ENCODE measurements around the gene FAM72C. TPM values are rescaled to one million over a fixed set of nuclear protein-coding genes. Genes with fewer than 3 reads are reported as not detected.
"Not testable (repeated sequence)": the region's sequence is repeated elsewhere in the genome, so short reads cannot be mapped to it uniquely, and the experiment has no call there.

FAM72C gene
- total RNA-seq, 2 experiments from 2014 or later, result 21.4 to 25.9 TPM

- POLR2A ChIA-PET; DNase-seq; ATAC-seq; H3K4me1 Mint-ChIP-seq (ENCODE audit: low read depth); H3K27me3 Mint-ChIP-seq; H3K36me3 Mint-ChIP-seq (ENCODE audit: low read depth); H3K9me3 Mint-ChIP-seq; CTCF ChIA-PET; intact Hi-C loops (cut with micrococcal nuclease): not testable (repeated sequence)
- Mint-ChIP-seq H3K27ac (peak overlapping the region; percentile 53), H3K4me3 (peak overlapping the region; percentile 79)
Measured at GRCh38 chr1:143973876-143974414, 2.2 kb upstream of the FAM72C start.

- H3K27ac Mint-ChIP-seq; H3K9me3 Mint-ChIP-seq; intact Hi-C loops (cut with micrococcal nuclease); H3K27me3 Mint-ChIP-seq; H3K36me3 Mint-ChIP-seq (ENCODE audit: low read depth); POLR2A ChIA-PET; CTCF ChIA-PET; DNase-seq; H3K4me1 Mint-ChIP-seq (ENCODE audit: low read depth); H3K4me3 Mint-ChIP-seq: not testable (repeated sequence)
- peak; percentile 7 for ATAC-seq
Measured at GRCh38 chr1:143972753-143973326, 1.1 kb upstream of the FAM72C start.

DNA sequence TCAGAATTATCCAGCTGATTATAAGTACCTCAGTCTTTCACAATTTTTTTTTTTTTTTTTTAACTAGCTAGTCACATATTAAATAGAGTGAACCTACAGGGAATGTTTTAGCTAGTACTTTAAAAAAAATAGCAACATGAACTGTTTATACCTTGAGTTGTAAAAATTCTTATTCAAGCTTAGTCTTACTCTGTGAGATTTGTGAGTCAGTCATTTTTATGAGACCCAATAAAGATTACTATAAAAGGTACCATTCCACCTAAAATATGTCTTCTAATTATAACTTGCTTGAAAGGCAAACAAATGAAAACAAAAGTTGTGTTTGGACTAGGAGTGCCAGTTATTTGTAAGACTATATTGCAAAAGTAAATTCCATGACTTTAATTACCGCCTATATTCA is 5.9 kb downstream of the FAM72C start:
- H3K4me3 Mint-ChIP-seq; H3K27ac Mint-ChIP-seq; ATAC-seq; H3K27me3 Mint-ChIP-seq; CTCF ChIA-PET; H3K4me1 Mint-ChIP-seq (ENCODE audit: low read depth); H3K9me3 Mint-ChIP-seq; H3K36me3 Mint-ChIP-seq (ENCODE audit: low read depth); DNase-seq; POLR2A ChIA-PET; intact Hi-C loops (cut with micrococcal nuclease): not testable (repeated sequence)

DNA sequence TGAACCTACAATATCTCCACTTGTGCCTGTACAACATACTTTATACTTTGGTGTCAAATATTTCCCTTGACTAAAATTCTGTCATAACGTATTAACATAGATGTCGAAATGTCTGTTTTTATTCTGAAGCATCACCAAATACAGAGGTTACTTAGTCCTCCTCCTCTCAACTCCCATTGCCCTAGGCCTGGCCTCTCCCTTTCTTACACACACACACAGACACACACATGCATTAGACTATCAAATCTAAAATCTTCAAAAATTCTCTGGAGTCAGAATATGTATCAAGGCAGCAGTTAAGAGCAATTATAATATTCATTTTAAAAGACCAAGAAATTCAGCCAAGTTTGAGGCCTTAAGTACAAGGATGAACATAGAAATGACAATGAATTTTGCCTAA is 7.5 kb downstream of the FAM72C start:
- H3K36me3 Mint-ChIP-seq (ENCODE audit: low read depth); H3K27ac Mint-ChIP-seq; POLR2A ChIA-PET; intact Hi-C loops (cut with micrococcal nuclease); DNase-seq; CTCF ChIA-PET; H3K27me3 Mint-ChIP-seq; ATAC-seq; H3K9me3 Mint-ChIP-seq; H3K4me3 Mint-ChIP-seq; H3K4me1 Mint-ChIP-seq (ENCODE audit: low read depth): not testable (repeated sequence)

DNA sequence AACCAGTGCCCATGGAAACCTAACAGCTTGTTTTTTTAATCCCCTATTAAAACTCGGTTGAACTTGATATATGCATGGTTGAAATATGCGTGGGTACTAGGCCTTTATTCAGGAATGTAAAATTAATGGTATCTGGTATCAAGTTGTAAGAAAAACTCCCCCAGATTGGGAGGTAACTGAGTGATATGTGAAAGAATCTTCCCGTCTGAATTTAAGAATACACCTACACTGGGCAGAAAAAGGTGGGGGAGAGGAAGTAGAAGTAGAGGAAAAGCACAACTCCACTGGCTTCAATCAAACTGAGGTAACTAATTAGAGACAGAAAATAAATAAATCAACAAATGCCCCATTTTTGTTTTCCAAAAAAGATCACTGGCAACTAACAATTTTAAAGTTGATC is 15.9 kb downstream of the FAM72C start:
- H3K27me3 Mint-ChIP-seq; H3K27ac Mint-ChIP-seq; ATAC-seq; H3K9me3 Mint-ChIP-seq; H3K36me3 Mint-ChIP-seq (ENCODE audit: low read depth); CTCF ChIA-PET; DNase-seq; POLR2A ChIA-PET; H3K4me1 Mint-ChIP-seq (ENCODE audit: low read depth); intact Hi-C loops (cut with micrococcal nuclease); H3K4me3 Mint-ChIP-seq: not testable (repeated sequence)

DNA sequence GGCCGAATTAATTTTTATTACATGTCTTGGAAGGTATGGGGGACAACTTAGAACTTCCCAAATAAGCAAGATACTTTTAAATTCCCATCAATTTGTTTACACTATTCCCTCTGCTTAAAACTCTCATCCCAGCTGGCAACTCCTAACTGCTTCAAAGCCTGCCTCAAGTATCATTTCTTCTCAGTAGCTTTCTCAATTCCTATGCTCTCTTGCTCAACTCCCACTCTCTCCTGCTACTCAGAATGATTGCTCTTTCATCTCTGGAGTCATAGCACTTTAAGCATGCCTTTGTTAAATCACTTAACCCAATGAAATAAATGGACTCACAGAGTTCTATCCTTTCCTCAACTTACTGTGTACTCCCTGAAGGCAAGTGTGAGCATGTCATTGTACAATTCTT is 18.9 kb downstream of the FAM72C start:
- H3K36me3 Mint-ChIP-seq (ENCODE audit: low read depth); H3K4me3 Mint-ChIP-seq; DNase-seq; intact Hi-C loops (cut with micrococcal nuclease); H3K9me3 Mint-ChIP-seq; ATAC-seq; H3K27me3 Mint-ChIP-seq; H3K27ac Mint-ChIP-seq; H3K4me1 Mint-ChIP-seq (ENCODE audit: low read depth); CTCF ChIA-PET; POLR2A ChIA-PET: not testable (repeated sequence)

DNA sequence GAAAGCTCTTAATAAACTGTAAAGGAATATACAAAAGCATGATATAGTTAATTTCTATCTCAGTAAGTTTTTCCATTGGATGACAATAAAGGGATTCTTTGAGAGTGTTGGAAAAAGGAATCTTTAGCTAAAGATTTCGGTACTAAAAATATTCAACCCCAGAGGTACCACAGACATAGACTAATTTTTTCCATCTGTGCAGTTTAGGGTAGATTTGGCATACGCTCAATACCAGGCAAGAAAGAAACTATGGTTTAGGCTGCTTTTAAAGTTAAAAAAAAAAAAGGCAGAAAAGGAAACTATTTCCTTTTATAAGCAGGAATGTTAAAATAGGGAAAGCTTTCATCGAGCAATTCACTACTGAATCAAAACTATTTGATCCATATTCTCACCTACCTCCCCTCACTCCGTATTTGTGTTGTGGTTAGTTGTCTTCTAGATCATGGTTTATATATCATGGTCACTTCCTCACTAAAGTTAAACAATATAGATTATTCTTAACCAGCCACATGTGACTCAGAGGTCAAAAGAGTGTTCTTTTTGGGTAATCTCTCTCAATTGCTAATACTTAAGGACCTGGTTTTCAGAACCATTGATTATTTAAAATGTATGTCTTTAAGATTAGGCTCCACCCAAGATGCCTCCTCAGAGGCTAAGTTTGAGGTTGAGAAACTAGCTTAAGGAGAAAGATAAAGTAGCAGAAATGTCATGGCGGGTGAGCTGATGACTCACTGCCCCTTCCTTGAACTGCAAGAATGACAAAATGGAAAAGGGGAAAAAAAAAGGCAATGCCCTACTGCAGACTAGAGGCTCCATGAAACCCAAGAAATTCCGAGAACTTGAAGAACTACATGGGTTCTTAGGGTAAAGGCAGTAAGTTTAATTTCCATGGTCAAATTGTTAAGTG is 20.0 kb downstream of the FAM72C start:
- intact Hi-C loops (cut with micrococcal nuclease); H3K9me3 Mint-ChIP-seq; CTCF ChIA-PET; POLR2A ChIA-PET; H3K4me1 Mint-ChIP-seq (ENCODE audit: low read depth); H3K36me3 Mint-ChIP-seq (ENCODE audit: low read depth); H3K4me3 Mint-ChIP-seq; DNase-seq; H3K27me3 Mint-ChIP-seq; H3K27ac Mint-ChIP-seq: not testable (repeated sequence)
- peak; percentile 78 for ATAC-seq

DNA sequence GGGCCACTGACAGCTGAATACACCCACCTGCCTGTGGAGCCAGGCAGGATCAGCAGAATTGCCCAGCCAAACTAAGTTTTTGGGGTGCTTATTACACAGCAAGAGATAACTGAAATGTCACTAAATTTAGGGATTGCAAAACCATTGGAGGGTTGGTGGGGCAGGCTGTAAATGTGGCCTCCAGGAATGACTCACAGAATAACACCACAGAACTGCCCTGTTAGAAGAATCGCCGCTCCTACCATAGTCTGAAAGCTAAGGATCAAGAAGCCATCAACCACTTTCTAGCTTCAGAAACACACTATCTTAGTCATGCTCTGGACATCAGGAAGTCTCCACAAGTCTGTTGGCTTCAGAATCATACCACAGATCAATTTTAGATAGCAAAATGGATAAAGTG is 24.0 kb downstream of the FAM72C start:
- H3K4me3 Mint-ChIP-seq; H3K4me1 Mint-ChIP-seq (ENCODE audit: low read depth); H3K9me3 Mint-ChIP-seq; H3K27ac Mint-ChIP-seq; ATAC-seq; CTCF ChIA-PET; POLR2A ChIA-PET; H3K27me3 Mint-ChIP-seq; H3K36me3 Mint-ChIP-seq (ENCODE audit: low read depth); intact Hi-C loops (cut with micrococcal nuclease); DNase-seq: not testable (repeated sequence)

DNA sequence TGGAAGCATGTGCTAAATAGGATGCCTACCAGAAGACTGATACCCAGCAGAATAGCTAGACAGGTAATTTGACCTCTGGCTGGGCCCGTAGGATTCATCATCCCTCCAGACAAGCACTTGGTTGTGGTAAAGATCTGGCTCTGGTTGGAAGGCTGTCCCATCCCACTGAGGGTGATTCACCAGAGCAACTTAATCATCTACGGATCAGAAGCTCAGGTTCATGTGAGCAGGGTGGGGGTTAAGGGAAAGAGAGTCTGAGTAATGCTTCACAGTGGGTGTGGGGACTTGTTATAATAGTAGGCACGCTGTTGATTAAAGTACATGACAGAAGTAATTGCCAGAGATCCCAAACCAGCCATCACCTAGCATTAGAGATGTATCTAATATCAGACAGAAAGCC is 26.5 kb downstream of the FAM72C start:
- H3K27ac Mint-ChIP-seq; POLR2A ChIA-PET; H3K4me3 Mint-ChIP-seq; CTCF ChIA-PET; H3K36me3 Mint-ChIP-seq (ENCODE audit: low read depth); H3K4me1 Mint-ChIP-seq (ENCODE audit: low read depth); intact Hi-C loops (cut with micrococcal nuclease); ATAC-seq; H3K27me3 Mint-ChIP-seq; DNase-seq; H3K9me3 Mint-ChIP-seq: not testable (repeated sequence)

DNA sequence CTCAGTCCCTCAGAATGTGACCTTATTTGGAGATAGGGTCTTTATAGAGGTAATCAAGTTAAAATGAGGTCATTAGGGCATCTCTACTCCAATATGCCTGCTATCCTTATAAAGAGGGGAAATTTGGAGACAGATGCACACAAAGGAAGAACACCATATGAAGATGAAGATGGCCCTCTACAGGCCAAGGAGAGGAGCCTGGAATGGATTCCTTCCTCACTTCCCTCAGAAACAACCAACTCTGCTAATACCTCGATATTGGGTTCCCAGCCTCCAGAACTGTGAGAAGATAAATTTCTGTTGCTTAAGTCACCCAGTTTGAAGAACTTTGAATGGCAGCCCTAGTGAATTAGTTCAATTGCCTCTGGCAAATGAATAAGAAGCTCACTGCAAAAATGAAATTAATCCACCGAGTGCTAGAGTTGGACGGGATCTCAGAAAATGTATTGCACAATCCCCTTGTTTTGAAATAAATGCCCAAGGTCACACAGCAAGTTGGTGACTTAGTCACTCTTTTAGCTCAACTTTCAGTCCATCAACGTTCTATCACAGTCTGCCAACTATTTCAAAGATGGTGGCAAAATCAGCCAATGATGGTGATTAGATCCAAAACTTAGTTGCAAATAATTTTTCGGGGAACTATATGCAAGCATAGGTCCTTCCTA is 27.1 kb downstream of the FAM72C start:
- H3K27ac Mint-ChIP-seq; H3K9me3 Mint-ChIP-seq; H3K4me1 Mint-ChIP-seq (ENCODE audit: low read depth); DNase-seq; H3K4me3 Mint-ChIP-seq; H3K27me3 Mint-ChIP-seq; CTCF ChIA-PET; intact Hi-C loops (cut with micrococcal nuclease); H3K36me3 Mint-ChIP-seq (ENCODE audit: low read depth); POLR2A ChIA-PET; ATAC-seq: not testable (repeated sequence)

DNA sequence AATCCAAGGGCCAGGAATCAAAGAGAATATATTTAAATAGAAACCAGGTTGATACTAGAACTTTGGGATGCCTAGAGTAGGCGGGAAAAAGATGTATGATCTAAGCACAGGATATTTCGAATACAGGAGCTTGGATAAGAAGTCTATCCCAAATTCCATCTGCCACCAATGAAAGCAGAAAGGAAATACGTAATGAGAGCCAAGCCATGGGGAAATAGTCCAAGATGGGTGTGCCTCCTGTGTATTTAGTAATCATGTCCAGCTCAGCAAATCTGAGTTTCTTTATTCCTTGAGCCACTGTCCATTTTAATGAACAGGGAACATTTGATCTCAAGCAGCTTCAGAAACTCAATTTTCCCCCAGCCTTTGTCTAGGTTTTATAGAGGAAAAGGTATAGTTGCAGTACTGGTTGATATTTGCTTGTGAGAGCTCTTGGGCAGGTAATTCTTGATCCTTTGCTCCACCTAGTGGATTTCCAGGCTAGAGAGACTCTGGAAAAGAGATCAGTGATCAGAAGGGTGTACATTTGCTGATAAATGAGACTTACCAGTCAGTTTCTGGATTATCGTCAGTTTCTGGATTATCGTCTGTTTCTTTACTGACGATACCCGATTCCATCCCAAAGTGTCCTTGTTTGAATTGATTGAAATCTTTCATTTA is 28.3 kb downstream of the FAM72C start:
- H3K27ac Mint-ChIP-seq; H3K36me3 Mint-ChIP-seq (ENCODE audit: low read depth); intact Hi-C loops (cut with micrococcal nuclease); H3K4me1 Mint-ChIP-seq (ENCODE audit: low read depth); POLR2A ChIA-PET; DNase-seq; CTCF ChIA-PET; H3K4me3 Mint-ChIP-seq; H3K27me3 Mint-ChIP-seq; H3K9me3 Mint-ChIP-seq: not testable (repeated sequence)
- peak; percentile 39 for ATAC-seq

Data from activated CD8-positive, alpha-beta T cell treated with anti-CD3 and anti-CD28 coated beads for 36 hours (primary cell).